ENCODE measurements around the gene SOCS1. TPM values are rescaled to one million over a fixed set of nuclear protein-coding genes. Genes with fewer than 3 reads are reported as not detected.

SOCS1 gene
- total and polyA plus RNA-seq, 4 donors: 1.8 to 10.9 (median 2.3) TPM

DNA sequence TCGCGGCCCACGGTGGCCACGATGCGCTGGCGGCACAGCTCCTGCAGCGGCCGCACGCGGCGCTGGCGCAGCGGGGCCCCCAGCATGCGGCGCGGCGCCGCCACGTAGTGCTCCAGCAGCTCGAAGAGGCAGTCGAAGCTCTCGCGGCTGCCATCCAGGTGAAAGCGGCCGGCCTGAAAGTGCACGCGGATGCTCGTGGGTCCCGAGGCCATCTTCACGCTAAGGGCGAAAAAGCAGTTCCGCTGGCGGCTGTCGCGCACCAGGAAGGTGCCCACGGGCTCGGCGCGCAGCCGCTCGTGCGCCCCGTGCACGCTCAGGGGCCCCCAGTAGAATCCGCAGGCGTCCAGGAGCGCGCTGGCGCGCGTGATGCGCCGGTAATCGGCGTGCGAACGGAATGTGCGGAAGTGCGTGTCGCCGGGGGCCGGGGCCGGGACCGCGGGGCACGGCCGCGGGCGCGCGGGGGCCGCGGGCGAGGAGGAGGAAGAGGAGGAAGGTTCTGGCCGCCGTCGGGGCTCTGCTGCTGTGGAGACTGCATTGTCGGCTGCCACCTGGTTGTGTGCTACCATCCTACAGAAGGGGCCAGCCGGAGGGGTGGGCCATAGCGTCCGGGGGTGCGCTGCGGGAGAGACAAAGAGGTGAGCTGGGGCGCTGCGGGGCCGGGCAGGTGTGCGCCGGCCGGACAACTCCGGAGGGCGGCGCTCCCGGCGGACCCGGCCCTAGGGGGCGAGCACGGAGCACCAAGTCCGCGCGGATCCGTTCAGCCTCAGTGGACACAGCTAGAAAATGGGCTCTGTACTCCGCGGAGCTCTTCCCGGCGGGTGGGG is 879 bp downstream of the SOCS1 start:
- peaks cover 0 to 1% (median 0%) of the 10 kb centered on the region in 4 donors for H3K36me3 ChIP-seq (ENCODE audit: control insufficient read depth in 4 of 4, insufficient read depth in 3 of 4, low read depth in 1 of 4, low read length in 3 of 4)
- no peaks in the 10 kb centered on the region for H3K9me3 ChIP-seq (ENCODE audit: control insufficient read depth in 4 of 4, low read length in 3 of 4)
- 12% methylated on average over 105 of the region's 105 CpGs for WGBS
- H3K27me3 ChIP-seq (ENCODE audit: control insufficient read depth in 4 of 4, insufficient read depth in 4 of 4, low read length in 3 of 4): no peaks in the 10 kb centered on the region
- H3K4me3 ChIP-seq (ENCODE audit: low read depth in 1 of 3, low read length in 3 of 3): peak overlapping the region; percentile 62 to 76 (median 67)
- H3K27ac ChIP-seq (ENCODE audit: low read depth in 1 of 2, low read length in 2 of 2): peak overlapping the region; percentile 63 to 80
- peaks cover 10 to 43% (median 28%) of the 10 kb centered on the region in 4 donors for H3K4me1 ChIP-seq (ENCODE audit: control insufficient read depth in 4 of 4, insufficient read depth in 4 of 4, low read length in 3 of 4)
- H3K9ac ChIP-seq (ENCODE audit: low read depth in 1 of 2, low read length in 2 of 2): peak overlapping the region in 1 of 2 donors; percentile 42
- no peak for DNase-seq (ENCODE audit: low spot score)
- no peak for TF ChIP-seq NR2F2 (IDR thresholded peaks at IDR 0.05)
- TF ChIP-seq FOXA1 (IDR thresholded peaks at IDR 0.05): no peak
- no peak for TF ChIP-seq EGR1 (IDR thresholded peaks at IDR 0.05; ENCODE audit: low read depth in 2 of 2)
- no peak for TF ChIP-seq HNF4G (IDR thresholded peaks at IDR 0.05)
- TF ChIP-seq, protein P1, sequence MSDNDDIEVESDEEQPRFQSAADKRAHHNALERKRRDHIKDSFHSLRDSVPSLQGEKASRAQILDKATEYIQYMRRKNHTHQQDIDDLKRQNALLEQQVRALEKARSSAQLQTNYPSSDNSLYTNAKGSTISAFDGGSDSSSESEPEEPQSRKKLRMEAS (IDR thresholded peaks at IDR 0.05): no peak
- TF ChIP-seq HNF4A (conservative IDR thresholded peaks at IDR 0.05): no peak
- TF ChIP-seq RAD21 (IDR thresholded peaks at IDR 0.05): no peak
- no peak for TF ChIP-seq FOXA2 (IDR thresholded peaks at IDR 0.05)
- TF ChIP-seq, protein P2, sequence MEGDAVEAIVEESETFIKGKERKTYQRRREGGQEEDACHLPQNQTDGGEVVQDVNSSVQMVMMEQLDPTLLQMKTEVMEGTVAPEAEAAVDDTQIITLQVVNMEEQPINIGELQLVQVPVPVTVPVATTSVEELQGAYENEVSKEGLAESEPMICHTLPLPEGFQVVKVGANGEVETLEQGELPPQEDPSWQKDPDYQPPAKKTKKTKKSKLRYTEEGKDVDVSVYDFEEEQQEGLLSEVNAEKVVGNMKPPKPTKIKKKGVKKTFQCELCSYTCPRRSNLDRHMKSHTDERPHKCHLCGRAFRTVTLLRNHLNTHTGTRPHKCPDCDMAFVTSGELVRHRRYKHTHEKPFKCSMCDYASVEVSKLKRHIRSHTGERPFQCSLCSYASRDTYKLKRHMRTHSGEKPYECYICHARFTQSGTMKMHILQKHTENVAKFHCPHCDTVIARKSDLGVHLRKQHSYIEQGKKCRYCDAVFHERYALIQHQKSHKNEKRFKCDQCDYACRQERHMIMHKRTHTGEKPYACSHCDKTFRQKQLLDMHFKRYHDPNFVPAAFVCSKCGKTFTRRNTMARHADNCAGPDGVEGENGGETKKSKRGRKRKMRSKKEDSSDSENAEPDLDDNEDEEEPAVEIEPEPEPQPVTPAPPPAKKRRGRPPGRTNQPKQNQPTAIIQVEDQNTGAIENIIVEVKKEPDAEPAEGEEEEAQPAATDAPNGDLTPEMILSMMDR (IDR thresholded peaks at IDR 0.05; ENCODE audit: low read depth, low read length, missing input control): no peak
- no peak for TF ChIP-seq YY1 (IDR thresholded peaks at IDR 0.05)
- TF ChIP-seq RXRA (IDR thresholded peaks at IDR 0.05): no peak
- TF ChIP-seq, protein P3, sequence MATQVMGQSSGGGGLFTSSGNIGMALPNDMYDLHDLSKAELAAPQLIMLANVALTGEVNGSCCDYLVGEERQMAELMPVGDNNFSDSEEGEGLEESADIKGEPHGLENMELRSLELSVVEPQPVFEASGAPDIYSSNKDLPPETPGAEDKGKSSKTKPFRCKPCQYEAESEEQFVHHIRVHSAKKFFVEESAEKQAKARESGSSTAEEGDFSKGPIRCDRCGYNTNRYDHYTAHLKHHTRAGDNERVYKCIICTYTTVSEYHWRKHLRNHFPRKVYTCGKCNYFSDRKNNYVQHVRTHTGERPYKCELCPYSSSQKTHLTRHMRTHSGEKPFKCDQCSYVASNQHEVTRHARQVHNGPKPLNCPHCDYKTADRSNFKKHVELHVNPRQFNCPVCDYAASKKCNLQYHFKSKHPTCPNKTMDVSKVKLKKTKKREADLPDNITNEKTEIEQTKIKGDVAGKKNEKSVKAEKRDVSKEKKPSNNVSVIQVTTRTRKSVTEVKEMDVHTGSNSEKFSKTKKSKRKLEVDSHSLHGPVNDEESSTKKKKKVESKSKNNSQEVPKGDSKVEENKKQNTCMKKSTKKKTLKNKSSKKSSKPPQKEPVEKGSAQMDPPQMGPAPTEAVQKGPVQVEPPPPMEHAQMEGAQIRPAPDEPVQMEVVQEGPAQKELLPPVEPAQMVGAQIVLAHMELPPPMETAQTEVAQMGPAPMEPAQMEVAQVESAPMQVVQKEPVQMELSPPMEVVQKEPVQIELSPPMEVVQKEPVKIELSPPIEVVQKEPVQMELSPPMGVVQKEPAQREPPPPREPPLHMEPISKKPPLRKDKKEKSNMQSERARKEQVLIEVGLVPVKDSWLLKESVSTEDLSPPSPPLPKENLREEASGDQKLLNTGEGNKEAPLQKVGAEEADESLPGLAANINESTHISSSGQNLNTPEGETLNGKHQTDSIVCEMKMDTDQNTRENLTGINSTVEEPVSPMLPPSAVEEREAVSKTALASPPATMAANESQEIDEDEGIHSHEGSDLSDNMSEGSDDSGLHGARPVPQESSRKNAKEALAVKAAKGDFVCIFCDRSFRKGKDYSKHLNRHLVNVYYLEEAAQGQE (IDR thresholded peaks at IDR 0.05): no peak
- no peak for TF ChIP-seq TAF1 (conservative IDR thresholded peaks at IDR 0.05)
- TF ChIP-seq, protein P4, sequence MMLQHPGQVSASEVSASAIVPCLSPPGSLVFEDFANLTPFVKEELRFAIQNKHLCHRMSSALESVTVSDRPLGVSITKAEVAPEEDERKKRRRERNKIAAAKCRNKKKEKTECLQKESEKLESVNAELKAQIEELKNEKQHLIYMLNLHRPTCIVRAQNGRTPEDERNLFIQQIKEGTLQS (IDR thresholded peaks at IDR 0.05): no peak
- TF ChIP-seq GABPA (IDR thresholded peaks at IDR 0.05 in 1 of 2, conservative IDR thresholded peaks at IDR 0.05 in 1 of 2): no peak
- TF ChIP-seq JUND (IDR thresholded peaks at IDR 0.05): no peak
- TF ChIP-seq SP1 (IDR thresholded peaks at IDR 0.05): no peak
- no peak for TF ChIP-seq ZBTB33 (IDR thresholded peaks at IDR 0.05)

Data from liver (tissue), 9 donors.